GM21381 (cell line): ENCODE results near the gene PSMC3.

Experiments
- ATAC-seq: cut with Tn5 transposase; IDR thresholded peaks from one replicate; pipeline ENCODE4 v1.9.1; 2021; ENCODE audit warnings: mild to moderate bottlenecking, moderate library complexity; ENCODE audit not compliant: unreplicated experiment

PSMC3 gene

DNA sequence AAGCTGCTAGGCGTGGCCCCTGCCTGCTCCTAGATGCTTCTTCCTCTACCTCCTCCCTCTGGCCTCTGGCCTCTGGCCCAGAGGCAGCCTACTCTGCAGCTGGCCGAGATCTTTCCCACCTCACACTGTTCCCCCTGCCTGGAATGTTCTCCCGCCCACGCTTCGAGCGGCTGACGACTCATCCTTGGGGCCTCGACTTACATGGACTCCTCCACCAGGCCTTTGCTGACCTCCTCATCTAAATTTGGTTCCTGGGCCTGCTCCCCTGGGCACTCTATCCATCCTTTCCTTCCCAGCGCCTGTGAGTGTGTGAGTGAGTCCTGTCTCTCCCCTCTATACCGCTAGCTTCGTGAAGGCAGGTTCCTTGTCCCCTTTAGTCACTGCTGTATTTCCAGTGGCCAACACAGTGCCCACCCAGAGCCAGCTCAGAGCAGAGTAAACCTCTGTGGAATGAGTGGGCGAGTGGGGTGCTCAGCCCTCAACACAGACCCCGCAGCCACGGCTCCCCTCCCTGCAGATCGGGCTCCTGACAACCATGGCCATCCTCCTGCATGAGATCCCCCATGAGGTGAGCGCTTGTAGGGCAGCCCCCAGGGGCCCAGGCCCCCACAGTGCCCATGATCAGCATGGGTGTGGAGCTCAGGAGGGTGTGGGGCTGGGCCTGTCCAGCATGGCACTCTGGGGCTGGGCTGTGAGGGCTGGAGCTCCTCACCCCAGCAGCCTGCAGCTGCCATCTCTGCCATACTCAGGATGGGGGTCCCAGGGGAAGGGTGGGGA, 12.1 kb downstream of the PSMC3 start:
- no peak for ATAC-seq

DNA sequence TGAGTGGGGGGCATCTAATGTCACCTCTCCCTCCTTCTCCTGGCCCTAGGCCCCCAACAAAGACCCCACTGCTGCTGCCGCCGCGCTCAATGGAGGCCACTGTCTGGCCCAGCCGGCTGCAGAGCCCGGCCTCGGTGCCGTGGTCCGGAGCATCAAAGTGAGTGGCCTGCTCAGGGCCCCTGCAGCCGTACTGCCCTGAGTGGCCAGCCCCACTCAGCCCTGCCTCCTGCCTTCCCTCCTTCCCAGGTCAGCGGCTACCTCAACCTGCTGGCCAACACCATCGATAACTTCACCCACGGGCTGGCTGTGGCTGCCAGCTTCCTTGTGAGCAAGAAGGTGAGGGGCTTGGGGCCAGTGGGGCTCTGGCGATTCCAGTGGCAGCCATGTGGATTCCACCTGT, 12.9 kb downstream of the PSMC3 start:
- ATAC-seq: no peak

DNA sequence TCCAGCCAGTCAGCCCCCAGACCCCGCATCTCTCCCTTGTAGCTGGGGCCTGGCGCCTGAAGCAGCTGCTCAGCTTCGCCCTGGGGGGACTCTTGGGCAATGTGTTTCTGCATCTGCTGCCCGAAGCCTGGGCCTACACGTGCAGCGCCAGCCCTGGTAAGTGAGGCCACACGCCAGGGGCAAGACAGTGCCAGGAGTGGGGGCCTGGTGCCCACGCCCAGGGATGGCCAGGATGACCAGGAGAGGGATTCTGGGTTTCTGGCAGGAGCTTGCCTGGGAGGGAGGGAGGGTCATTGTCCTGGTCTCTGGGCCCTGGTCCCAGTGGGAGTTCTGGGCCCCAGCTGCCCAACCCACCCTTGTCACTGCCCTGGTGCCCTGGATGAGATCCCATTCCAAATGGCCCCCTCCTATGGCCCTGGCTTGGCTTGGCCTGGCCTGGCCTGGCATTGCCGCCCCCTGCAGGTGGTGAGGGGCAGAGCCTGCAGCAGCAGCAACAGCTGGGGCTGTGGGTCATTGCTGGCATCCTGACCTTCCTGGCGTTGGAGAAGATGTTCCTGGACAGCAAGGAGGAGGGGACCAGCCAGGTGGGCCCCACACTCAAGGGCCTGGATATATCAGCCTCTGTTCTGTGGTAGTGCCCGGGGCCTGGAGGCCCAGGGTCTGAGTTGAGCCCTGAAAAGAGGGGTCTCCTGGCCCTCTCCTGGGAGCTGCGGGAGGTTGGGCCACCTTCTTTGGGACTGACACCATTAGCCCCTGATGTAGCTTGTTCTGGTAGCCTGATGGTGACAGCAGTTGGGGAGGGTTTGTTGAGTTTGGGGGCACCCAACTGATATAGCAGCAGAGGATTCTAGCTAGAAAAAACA, 14.1 kb downstream of the PSMC3 start:
- ATAC-seq: no peak

DNA sequence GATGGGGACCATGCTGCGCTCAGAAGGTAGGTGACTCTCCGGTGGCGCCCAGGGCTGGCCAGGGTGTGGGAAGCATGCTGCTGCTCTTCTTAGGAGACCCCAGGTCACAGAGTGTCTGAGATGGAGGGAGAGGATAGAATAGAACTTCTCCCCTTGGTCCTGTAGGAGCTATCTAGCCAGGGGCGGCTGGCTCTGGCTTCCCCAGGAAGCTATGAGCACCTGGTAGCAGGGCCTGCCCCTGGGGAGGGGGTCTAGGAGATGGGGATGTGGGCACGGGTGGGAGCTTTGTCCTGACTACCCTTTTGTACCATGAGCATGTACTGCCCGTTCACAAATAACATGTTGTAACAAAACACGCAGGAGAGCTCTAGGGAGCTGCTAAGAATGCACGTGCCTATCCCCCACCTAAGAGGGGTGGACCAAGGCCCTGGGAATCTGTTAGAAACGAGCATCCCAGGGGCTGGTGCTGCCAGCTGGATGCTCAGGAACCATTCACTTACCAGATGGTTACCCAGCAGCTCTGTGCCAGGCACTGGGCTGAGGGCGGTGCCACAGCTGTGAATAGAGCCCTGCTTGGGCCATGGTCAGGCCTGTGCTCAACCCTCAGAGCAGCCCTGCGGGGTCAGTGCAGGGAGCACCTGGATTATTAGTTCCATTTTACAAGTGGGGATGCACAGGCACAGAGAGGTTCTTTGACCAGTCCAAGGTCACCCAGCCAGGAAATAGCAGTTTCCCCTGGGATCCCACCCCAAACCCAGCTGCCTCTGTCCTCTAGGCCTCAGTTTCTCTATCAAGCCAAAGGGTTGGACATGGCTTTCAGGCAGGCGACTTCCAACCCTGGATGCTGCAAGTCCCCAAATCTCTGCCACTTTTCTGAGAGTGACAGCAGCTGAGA, 15.6 kb downstream of the PSMC3 start:
- no peak for ATAC-seq

DNA sequence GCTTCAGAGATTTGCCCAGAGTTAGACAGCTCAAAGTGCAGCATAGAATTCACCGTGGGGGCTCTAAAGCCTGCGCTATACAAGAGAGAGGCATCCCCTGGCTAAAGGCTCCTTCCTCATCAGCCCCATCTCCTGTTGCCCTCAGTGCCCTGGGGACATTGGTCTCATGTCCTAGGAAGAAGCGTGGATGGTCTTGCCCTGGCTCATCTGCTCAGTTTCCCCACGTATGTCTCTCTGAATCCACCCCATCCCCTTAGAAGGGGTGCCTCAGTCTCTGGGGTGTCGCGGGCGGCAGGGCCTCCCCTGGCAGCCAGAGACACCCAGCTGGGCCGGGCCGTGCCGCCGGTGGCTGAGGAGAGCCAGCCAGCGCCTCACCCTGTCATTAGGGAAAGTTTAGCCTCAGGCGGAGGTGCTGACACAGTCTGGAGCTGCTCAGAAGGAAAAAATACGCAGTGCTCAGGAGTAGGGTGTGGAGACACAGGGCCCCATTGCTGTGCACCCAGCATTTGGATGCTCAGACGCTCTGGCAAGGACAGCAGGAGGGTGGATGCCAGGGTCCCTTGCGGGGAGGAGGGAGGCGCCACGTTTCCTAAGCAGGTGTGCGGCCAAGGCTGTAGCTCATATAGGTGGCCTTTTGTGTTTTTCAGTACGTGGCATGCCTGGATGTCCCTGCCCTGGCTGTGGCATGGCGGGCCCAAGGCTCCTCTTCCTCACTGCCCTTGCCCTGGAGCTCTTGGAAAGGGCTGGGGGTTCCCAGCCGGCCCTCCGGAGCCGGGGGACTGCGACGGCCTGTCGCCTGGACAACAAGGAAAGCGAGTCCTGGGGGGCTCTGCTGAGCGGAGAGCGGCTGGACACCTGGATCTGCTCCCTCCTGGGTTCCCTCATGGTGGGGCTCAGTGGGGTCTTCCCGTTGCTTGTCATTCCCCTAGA, 16.5 kb downstream of the PSMC3 start:
- ATAC-seq: no peak

DNA sequence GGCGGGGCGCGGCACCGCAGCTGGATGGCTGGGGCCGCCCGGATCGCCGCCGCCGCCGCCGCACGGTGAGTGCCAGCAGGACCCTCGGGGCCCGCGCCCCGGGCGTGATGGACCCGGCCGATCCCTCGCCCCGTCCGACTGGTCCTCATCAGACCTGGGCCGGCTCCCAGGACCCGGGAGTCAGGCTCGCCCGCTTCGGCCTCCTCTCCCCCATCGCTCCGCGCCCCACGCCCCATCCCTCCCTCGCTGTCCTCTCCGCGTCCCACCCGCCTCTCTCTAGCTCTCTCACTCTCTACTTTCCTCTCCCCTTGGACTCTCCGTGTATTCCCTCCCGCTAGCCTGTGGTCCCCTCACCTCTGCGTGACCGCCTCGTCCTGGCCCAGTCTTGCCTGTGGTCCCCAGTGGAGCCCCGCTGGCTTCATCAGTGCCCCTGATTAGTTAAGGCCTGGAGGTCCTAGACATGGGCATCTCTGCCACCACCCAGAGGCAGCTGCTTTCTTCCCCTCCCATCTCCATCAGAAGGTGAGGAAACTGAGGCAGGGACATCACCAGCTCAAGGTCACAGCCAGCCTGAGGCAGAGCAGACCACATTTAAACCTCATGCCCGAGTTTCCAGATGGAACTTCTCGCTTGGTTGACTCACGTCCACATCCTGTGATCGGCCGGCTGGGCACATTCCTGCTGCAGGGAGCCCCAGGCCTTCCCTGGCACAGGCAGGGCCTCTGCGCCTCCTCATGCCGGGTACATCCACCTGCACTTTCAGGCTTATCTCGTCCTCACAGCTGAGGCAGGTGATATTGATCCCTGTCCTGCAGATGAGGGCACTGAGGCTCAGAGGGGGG, 17.4 kb downstream of the PSMC3 start:
- no peak for ATAC-seq

DNA sequence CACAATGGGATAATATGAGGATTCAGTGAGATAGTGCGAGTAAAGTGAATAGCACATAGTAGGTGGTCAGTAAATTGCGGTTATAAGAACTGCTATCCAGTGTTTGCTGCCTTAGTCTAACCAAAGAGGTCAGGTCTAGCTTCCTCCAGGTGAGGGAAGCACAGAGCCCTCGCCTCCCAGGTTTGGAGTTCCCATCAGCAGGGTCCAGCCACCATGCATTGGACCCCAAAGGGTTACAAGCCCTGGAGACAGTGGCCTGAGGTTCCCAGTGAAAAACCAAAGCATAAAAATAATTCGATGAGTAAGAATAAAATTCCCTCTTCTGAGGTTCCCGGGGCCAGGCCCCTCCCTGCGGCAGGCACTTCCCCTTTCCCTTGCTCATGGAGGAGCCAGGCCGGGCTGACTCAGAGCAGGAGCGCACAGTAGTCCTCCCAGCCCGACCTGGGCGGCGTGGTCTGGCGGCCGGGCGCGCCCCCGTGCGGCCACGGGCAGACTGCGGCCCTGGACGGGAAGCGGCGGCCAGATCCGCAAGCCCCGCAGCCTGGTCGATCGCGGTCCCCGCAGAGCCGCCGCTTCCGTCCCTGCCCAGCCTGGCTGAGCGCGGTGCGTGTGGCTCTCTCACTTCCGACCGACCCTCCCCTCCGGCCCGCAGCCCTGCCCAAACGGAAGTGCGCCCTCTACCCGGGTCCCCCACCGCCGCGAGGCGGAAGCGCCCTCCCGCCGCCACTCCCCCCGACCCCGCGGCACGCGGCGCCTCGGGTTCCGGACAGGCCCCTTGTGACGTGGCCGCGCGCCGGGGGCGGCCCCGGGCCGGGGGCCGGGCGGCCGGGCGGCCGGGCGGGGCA, 18.3 kb downstream of the PSMC3 start, which contains the start of gene SLC39A13:
SLC39A13 (plus strand) TSS at position 845 of the 845 bp plus-strand sequence. CDS start 1,505 bp downstream, outside the sequence.
- peak; percentile 79 for ATAC-seq

DNA sequence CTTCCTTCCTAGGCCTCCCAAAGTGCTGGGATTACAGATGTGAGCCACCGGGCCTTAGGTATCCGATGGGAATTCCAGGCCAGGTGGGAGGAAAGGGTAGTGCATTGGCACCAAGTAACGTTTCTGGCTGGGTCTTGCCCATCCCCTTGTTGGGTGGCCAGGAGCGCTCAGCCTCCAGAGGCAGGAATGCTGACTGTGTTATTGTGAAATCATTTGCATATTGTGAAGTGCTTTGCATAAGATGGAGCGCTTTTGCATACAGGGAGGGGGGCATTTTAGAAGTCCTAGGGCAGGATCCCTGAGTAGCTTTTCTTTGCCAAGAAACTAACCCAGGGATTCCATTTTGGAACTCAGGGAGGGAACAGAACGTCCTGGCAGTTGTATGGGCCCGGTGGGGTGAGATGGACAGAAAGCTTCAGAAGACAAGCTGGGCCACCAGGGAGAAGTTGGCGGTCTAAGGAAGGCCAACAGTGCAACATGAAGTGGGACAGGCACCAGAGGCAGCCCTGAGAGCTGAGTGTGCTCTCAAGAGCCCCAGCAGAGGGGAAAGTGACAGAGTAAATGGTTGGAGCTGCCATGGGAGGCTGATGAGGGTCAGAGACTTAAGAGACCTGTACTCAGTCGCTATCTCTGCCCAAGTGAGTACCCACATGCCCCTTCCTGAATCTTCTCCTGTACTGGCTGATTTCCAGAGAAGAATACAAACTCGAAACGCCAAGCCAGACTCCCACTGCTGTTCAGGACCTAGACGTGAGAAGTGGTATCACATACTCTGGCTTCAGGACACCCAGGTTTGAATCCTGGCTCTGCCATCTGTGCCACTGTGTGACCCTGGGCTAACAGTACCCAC, 19.1 kb downstream of the PSMC3 start:
- no peak for ATAC-seq

DNA sequence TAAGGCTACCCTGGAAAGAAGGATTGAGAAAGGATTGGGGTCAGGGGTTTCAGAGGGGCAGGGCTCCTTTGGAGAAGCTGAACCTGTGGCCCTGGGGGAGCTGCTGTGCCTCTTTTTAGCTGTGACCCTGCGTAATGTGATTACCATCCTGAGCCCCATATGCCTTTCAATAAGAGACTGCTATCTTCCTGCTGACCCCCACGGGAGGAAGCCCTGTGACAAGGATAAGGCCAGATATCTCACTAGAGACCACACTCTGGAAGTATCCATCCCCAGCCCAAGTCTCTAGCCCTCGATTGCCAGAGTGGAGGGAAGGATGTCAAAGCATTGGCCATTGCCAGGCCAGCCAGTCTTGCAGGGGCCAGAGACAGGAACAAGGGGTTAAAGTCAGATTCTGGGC, 22.7 kb downstream of the PSMC3 start:
- ATAC-seq: no peak

DNA sequence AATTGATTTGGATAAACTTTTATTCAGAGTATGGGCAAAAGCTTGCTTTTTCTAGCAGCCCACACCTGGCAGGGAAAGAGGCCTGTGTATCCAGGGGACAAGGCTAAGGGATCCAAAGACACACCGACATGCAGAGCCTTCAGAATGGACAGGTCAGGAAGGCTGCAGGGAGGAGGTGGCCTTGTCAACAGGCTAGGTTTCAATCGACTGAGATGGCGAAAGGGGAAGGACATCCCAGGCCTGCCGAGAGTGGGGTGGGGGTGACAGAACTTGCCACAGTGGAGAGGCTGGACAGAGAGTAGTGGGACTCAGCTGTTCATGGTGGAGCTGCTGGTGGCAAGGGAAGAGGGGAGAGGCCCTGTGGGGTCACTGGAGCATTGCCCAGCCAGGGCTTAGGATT, 23.1 kb downstream of the PSMC3 start:
- no peak for ATAC-seq

DNA sequence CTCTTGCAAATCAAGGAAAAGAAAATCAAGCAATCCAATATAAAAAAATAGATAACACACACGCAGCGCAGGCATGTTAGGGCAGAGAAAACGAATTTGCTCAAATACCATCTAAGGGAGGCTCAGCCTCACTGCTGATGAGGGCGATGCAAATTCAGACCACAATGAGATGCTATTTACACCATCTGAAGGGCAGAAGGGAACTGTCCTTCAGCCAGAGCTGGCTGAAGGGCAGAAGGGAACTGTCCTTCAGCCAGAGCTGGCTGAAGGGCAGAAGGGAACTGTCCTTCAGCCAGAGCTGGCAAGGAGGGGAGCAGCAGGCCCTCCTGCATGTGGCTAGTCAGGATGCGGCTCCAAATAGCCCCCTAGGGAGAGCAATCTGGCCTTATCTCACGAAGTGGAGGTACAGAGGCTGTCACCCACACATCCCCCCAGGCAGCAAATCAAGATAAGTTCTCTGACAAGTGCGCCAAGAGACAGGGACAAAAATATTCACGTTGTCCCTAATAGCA, 25.4 kb downstream of the PSMC3 start:
- peak; percentile 63 for ATAC-seq

DNA sequence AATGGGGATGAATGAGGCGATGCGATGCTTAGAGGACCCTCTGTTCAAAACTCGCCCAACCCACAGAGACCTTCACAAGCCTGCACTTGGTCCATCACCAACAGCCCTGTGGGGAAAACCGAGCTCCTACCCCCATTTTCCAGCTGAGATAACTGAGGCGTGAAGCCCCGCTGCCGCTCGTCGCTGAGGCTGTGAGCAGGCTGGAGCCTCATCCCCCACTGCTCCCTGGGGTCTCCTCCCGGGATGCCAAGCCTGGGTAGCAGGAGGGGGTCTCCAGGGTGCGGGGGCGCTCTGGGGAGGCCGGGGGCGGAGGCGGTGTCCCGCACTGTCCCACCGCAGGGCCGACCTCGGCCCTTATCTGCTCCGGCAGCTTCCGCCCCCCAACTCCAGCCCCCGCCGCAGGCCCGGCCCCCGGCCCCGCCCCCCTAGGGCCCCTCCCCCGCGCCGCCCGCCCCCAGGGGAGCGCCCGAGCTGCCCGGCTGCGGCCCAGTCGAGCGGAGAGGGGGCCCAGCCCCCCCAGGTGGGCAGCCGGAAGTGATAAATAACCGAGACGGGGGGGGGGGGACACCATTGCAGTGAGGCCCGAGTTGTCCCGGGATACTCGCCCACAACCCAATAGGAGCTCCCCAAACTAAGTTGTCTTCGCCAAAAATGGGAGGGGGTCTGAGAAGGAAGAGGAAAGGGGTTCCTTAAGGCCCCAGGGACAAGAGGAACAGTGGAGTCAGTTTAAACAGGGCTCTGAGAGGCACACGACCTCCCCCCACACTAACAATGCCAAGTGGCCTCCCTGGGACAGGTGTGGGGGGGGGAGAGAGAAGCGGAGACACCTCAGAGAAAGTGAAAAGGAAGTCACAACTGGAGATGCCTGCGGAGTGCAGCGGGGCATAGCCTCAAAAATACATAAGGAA, 26.1 kb downstream of the PSMC3 start:
- peak; percentile 52 for ATAC-seq

DNA sequence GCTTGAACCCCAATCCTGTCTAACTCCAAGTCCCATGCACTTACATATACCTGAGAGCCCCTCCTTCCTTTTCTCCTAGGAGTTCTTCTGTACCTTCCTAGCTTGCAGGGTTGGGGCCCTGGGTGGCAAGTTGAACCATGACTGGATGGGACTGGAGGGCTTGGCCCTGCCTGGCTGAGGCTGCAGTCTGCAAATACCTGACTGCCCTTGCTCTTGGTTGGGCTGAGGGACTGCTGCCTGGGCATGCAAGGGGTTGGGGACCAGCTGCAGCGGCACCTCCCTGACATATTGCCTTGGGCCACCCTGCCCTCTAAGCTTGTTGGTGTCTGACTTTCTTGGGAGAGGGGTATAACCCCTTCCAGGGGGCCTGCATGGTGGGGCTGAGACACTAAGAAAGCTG, 27.7 kb downstream of the PSMC3 start:
- ATAC-seq: no peak

DNA sequence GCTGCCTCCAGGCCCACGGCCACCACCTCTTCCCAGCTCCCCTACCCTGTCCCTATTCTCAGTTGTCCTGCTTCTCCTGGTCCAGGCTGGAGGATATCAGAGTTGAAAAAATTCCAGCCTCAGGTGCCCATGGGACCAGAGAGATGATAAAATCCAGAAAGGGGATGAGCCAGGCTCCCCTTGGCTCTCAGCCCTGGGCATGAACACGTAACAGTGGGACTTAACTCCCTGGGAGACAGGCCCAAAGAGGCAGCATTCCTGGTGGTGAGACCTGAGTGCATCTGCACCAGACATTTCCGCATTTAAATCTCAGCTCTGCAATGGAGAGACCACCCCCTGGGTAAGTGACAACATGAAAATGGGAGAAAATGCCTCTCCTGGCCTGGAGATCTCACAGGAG, 28.2 kb downstream of the PSMC3 start:
- ATAC-seq: no peak

DNA sequence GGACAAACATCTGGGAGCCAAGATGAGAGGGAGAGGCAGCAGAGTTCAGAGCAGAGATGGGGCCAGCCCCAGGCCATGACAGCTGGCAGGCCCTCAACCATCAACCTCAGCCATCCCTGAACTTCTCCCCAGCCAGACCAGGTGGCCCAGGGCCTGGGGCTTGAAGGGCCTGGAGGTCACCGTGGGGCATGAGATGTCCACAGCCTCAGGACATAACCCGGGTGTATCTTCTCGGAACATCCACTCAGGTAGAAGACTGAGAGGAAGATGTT, 30.3 kb downstream of the PSMC3 start:
- no peak for ATAC-seq
